SU-DHL-6 (cell line): ENCODE data around the gene KLHDC8A.
"Not testable (repeated sequence)": the region's sequence is repeated elsewhere in the genome, so short reads cannot be mapped to it uniquely, and the experiment has no call there.

Source experiments
- H2AFZ ChIP-seq: fragments of 200-600 bp; sonication (generic); 2 replicates; pipeline ENCODE4 v1.6.1; 2014; ENCODE audit warnings: low read depth, mild to moderate bottlenecking, moderate library complexity, mixed read lengths, antibody characterized with exemption, low read length; ENCODE audit not compliant: severe bottlenecking
- H3F3A ChIP-seq: fragments of 200-600 bp; shearing (Covaris generic); 2 replicates; pipeline ENCODE4 v1.6.0; 2016; ENCODE audit warnings: antibody characterized with exemption, mild to moderate bottlenecking; ENCODE audit not compliant: insufficient read depth
- H3K27ac ChIP-seq: fragments of 200-600 bp; sonication (generic); 2 replicates; pipeline ENCODE4 v1.5.1; 2016; ENCODE audit warnings: low read depth, mild to moderate bottlenecking, low read length, moderate library complexity, mixed read lengths
- H3K27me3 ChIP-seq: fragments of 200-600 bp; sonication (generic), shearing (Covaris generic); 2 replicates; pipeline ENCODE4 v1.6.0; 2014; ENCODE audit warnings: mild to moderate bottlenecking, low read length
- H3K36me3 ChIP-seq: fragments of 200-600 bp; sonication (generic); 2 replicates; pipeline ENCODE4 v1.6.1; 2014; ENCODE audit warnings: mild to moderate bottlenecking, low read length, mixed read lengths
- H3K4me2 ChIP-seq: fragments of 300-600, 200-600 bp; shearing (Covaris generic), sonication (generic); 2 replicates; pipeline ENCODE4 v1.6.0; 2014; ENCODE audit warnings: low read length, low read depth, mild to moderate bottlenecking; ENCODE audit not compliant: poor library complexity, severe bottlenecking
- H3K4me3 ChIP-seq: fragments of 200-600 bp; sonication (generic); 2 replicates; pipeline ENCODE4 v1.5.1; 2014; ENCODE audit warnings: antibody characterized with exemption, low read length, mild to moderate bottlenecking, mixed read lengths; ENCODE audit not compliant: insufficient read depth, poor library complexity, severe bottlenecking
- H3K79me2 ChIP-seq: fragments of 200-600 bp; sonication (generic); 2 replicates; pipeline ENCODE4 v1.6.1; 2014; ENCODE audit warnings: mild to moderate bottlenecking, low read length, moderate library complexity; ENCODE audit not compliant: insufficient read depth
- H3K9ac ChIP-seq: fragments of 200-600 bp; sonication (generic); 2 replicates; pipeline ENCODE4 v1.7.0; 2014; ENCODE audit warnings: mild to moderate bottlenecking, low read length
- H3K9me2 ChIP-seq: fragments of 200-600 bp; sonication (generic); replicated peaks from 2 replicates; pipeline ENCODE4 v1.6.1; 2014; ENCODE audit warnings: low read length; ENCODE audit not compliant: insufficient read depth
- H3K9me3 ChIP-seq: fragments of 200-600 bp; sonication (generic); 2 replicates; pipeline ENCODE4 v1.6.1; 2014; ENCODE audit warnings: low read length, mixed read lengths; ENCODE audit not compliant: insufficient read depth
- H4K20me1 ChIP-seq: fragments of 200-600 bp; sonication (generic); 2 replicates; pipeline ENCODE4 v1.6.1; 2014; ENCODE audit warnings: low read depth, mild to moderate bottlenecking, antibody characterized with exemption, low read length, moderate library complexity, mixed read lengths
- EZH2phosphoT487 ChIP-seq: fragments of 200-600 bp; sonication (generic), shearing (Covaris generic); conservative IDR thresholded peaks from 2 replicates; pipeline ENCODE4 v1.6.1; 2018; ENCODE audit warnings: mild to moderate bottlenecking, antibody characterized with exemption, low read length, moderate library complexity, mixed read lengths
- TF ChIP-seq, protein P1 (sequence below): fragments of 200-600 bp; sonication (generic); IDR thresholded peaks from one replicate; pipeline ENCODE4 v1.5.1; 2017; ENCODE audit warnings: antibody characterized with exemption, mild to moderate bottlenecking, low read length, moderate library complexity; ENCODE audit not compliant: insufficient read depth, poor library complexity, severe bottlenecking

The KLHDC8A gene

DNA sequence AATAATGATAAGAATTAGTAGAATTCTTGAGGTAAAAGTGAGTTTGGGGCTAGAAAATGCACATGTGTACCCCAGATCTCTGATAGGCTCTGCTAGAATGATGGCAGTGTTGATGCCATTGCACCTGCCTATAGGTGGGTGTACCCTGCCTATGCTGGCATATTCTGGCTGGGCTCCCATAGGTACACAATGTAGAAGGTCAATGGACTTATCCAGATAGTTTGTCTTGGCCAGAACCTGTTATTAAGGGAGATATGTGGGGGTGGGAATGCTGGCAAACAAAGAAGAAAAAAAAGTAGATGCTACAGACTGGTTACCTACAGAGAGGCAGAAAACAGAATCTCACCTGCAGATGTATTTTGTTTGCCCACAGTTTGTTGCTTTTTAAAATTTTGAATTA, 14.1 kb upstream of the KLHDC8A start:
- H3K4me3 ChIP-seq = no peak overlapping the region
- H3K4me2 ChIP-seq = no peak overlapping the region
- H3K27me3 ChIP-seq = no peaks in the 10 kb centered on the region
- H3K79me2 ChIP-seq = no peaks in the 10 kb centered on the region
- no peak overlapping the region for H3K9ac ChIP-seq
- H2AFZ ChIP-seq = no peak overlapping the region
- no peaks in the 10 kb centered on the region for H3K9me2 ChIP-seq
- no peaks in the 10 kb centered on the region for H4K20me1 ChIP-seq
- H3K27ac ChIP-seq = no peak overlapping the region
- H3K9me3 ChIP-seq = no peaks in the 10 kb centered on the region
- TF ChIP-seq, protein P1, sequence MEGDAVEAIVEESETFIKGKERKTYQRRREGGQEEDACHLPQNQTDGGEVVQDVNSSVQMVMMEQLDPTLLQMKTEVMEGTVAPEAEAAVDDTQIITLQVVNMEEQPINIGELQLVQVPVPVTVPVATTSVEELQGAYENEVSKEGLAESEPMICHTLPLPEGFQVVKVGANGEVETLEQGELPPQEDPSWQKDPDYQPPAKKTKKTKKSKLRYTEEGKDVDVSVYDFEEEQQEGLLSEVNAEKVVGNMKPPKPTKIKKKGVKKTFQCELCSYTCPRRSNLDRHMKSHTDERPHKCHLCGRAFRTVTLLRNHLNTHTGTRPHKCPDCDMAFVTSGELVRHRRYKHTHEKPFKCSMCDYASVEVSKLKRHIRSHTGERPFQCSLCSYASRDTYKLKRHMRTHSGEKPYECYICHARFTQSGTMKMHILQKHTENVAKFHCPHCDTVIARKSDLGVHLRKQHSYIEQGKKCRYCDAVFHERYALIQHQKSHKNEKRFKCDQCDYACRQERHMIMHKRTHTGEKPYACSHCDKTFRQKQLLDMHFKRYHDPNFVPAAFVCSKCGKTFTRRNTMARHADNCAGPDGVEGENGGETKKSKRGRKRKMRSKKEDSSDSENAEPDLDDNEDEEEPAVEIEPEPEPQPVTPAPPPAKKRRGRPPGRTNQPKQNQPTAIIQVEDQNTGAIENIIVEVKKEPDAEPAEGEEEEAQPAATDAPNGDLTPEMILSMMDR = no peak
- no peak for TF ChIP-seq EZH2phosphoT487
- H3K36me3 ChIP-seq = no peaks in the 10 kb centered on the region
- H3F3A ChIP-seq = no peaks in the 10 kb centered on the region

DNA sequence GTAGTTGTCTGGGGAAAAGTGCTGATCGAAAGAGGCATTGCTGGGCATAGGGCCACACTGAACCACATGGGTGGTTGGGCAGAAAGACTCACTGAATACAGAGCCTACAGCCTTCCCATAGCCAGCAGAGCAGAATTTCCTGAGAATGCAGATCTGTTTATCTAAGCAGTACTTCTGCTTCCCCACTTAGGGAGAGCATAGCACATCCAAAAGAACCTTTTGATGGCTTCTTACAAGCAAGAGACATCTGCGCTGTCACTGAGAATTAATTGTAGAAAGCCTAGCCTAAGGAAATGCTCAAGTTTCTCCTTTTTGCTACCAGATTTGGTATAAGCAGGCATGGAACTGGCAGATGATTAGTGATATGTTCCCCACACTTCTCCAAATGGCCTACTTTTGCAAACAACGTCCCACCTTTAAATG, 13.0 kb upstream of the KLHDC8A start:
- Histone ChIP-seq H3K36me3 (no peaks in the 10 kb centered on the region), H4K20me1 (no peaks in the 10 kb centered on the region), H3K9me3 (no peaks in the 10 kb centered on the region), H3K4me3 (no peak overlapping the region), H3F3A (no peaks in the 10 kb centered on the region), H3K27me3 (no peaks in the 10 kb centered on the region), H3K27ac (no peak overlapping the region), H2AFZ (no peak overlapping the region), H3K9ac (no peak overlapping the region), H3K9me2 (no peaks in the 10 kb centered on the region), H3K4me2 (no peak overlapping the region), H3K79me2 (no peaks in the 10 kb centered on the region)
- TF ChIP-seq, protein P1 = no peak
- TF ChIP-seq EZH2phosphoT487 = no peak

DNA sequence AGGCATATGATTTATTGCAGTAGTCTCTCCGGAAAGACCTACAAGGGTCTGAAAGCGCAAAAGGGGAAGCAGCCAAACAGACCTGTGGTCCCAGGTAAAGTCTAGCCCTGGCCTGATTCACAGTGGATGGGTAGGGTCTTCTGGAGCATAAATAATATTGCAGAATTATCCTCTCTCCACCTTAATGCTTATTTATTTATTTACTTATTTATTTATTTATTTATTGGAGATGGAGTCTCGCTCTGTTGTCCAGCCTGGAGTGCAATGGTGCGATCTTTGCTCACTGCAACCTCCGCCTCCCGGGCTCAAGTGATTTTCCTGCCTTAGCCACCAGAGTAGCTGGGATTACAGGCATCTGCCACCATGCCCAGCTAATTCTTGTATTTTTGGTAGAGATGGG, 11.8 kb upstream of the KLHDC8A start:
- no peak overlapping the region for H3K4me3 ChIP-seq
- TF ChIP-seq, protein P1 = no peak
- TF ChIP-seq EZH2phosphoT487 = no peak
- no peak overlapping the region for H3K4me2 ChIP-seq
- no peaks in the 10 kb centered on the region for H3K9me3 ChIP-seq
- no peaks in the 10 kb centered on the region for H4K20me1 ChIP-seq
- no peak overlapping the region for H2AFZ ChIP-seq
- no peaks in the 10 kb centered on the region for H3K79me2 ChIP-seq
- no peak overlapping the region for H3K9ac ChIP-seq
- no peaks in the 10 kb centered on the region for H3K36me3 ChIP-seq
- H3K9me2 ChIP-seq = no peaks in the 10 kb centered on the region
- H3F3A ChIP-seq = no peaks in the 10 kb centered on the region
- no peak overlapping the region for H3K27ac ChIP-seq
- no peaks in the 10 kb centered on the region for H3K27me3 ChIP-seq

DNA sequence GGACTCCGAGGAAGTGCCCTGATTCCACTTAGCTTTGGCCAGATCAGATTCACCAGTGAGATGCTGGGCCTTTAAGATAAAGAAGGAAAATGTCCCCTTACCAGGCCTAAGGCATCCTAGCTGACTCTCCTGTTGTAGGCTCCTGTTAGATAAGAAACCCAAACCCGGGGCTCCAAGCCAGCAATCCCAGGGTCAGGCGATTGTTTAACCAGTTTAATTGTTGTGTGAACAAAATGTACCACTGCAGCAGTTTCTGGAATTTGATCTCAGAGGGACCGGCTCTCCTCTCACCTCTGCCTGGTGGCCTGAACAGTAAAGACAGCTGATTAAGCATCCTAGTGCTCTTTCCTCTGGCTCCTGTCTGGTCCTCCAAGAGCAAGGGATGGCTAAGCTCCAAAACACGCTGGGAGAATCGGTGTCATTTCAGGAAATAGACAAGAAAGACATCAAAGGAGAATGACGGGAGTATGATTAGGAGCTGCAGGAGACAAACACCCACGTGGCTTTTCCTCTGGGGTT, 9.3 kb upstream of the KLHDC8A start:
- Histone ChIP-seq H3K36me3 (no peaks in the 10 kb centered on the region), H3K9ac (no peak overlapping the region), H3K9me3 (no peaks in the 10 kb centered on the region), H3K79me2 (no peaks in the 10 kb centered on the region), H3K27ac (no peak overlapping the region), H3K4me3 (no peak overlapping the region), H4K20me1 (no peaks in the 10 kb centered on the region), H3F3A (no peaks in the 10 kb centered on the region), H2AFZ (no peak overlapping the region), H3K4me2 (no peak overlapping the region), H3K9me2 (no peaks in the 10 kb centered on the region), H3K27me3 (no peaks in the 10 kb centered on the region)
- TF ChIP-seq, protein P1 = no peak
- TF ChIP-seq EZH2phosphoT487 = no peak

DNA sequence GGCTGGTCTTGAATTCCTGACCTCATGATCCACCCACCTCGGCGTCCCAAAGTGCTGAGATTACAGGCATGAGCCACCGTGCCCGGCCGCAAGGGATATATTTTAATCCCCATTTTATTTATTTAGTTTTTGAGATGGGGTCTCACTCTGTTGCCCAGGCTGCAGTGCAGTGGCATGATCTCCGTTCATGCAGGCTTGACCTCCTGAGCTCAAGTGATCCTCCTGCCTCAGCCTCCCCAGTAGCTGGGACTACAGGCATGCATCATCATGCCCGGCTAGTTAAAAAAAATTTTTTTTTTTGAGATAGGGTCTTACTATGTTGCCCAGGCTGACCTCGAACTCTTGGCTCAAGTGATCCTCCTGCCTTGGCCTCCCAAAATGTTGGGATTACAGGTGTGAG, 8.4 kb upstream of the KLHDC8A start:
- not testable (repeated sequence) for H3K79me2 ChIP-seq, H3K4me3 ChIP-seq, H3K9me2 ChIP-seq, H2AFZ ChIP-seq, H3K4me2 ChIP-seq, H3K9me3 ChIP-seq, H3F3A ChIP-seq, H3K9ac ChIP-seq, H3K27ac ChIP-seq, H4K20me1 ChIP-seq, H3K27me3 ChIP-seq, H3K36me3 ChIP-seq
